HepG2 (cell line): Measurements from ENCODE around the gene MEA1. TPM values are rescaled to one million over a fixed set of nuclear protein-coding genes. Genes with fewer than 3 reads are reported as not detected.

ENCODE experiments used
- ATAC-seq: fragments of 200-7000 bp; cut with Tn5 transposase; 3 replicates; pipeline ENCODE4 v1.9.1; 2020; ENCODE audit warnings: mild to moderate bottlenecking, moderate library complexity
- BruUV-seq: library from RNA; stranded (reverse); fragments of 400-500 nt; replicated peaks from 2 replicates; lab custom pipeline; 2021; lab: Mats Ljungman, UMichigan
- CTCF ChIA-PET: fragments of 300-600 bp; formaldehyde crosslinking; extraction: SDS; loops from one replicate; lab custom pipeline; 2021; ENCODE audit warnings: low total read pairs, inconsistent platforms, low intra/inter-chr PET ratio; lab: Yijun Ruan, JAX
- POLR2A ChIA-PET: fragments of 350-600 bp; sonication (Branson Sonifier 250); formaldehyde crosslinking; loops from one replicate; lab custom pipeline; 2020; ENCODE audit warnings: antibody characterized with exemption, inconsistent platforms; lab: Yijun Ruan, JAX
- DNase-seq: peaks from one replicate; pipeline ENCODE4 v3.0.0-alpha.2; 2015; ENCODE audit warnings: low spot score
- FAIRE-seq: peaks from 3 replicates; lab custom pipeline; 2011; peaks lifted over from hg19 to GRCh38; lab: Jason Lieb, UNC
- H2AFZ ChIP-seq: one replicate; pipeline ENCODE4 v1.6.1; 2011; ENCODE audit warnings: low read length, inconsistent platforms
- H3K27ac ChIP-seq: fragments of 300-600 bp; 3 replicates; pipeline ENCODE4 v1.8.0; 2011; ENCODE audit warnings: mixed run types, mild to moderate bottlenecking, mixed read lengths, low read length, inconsistent platforms; ENCODE audit not compliant: insufficient read depth; ENCODE audit errors: extremely low read length
- H3K27me3 ChIP-seq, 2 experiments: fragments of 200-600 bp in 1 of 2; 2 replicates in 1 of 2; 3 replicates in 1 of 2; pipeline versions ENCODE4 v1.6.0 to v1.8.0; 2011; ENCODE audit warnings: low read length in 2 of 2, mild to moderate bottlenecking in 2 of 2, moderate library complexity in 2 of 2, inconsistent platforms in 1 of 2; ENCODE audit not compliant: insufficient read depth in 2 of 2, control insufficient read depth in 1 of 2
- H3K36me3 ChIP-seq, 2 experiments: fragments of 200-600 bp in 1 of 2; replicated peaks in 1 of 2; 2 replicates in 1 of 2; 3 replicates in 1 of 2; pipeline versions ENCODE4 v1.5.1 to v1.8.0; 2011; ENCODE audit warnings: low read length in 2 of 2, inconsistent platforms in 1 of 2; ENCODE audit not compliant: insufficient read depth in 2 of 2, control insufficient read depth in 1 of 2
- H3K4me1 ChIP-seq: 2 replicates; pipeline ENCODE4 v1.5.1; 2012; ENCODE audit warnings: low read length, inconsistent platforms; ENCODE audit not compliant: insufficient read depth
- H3K4me2 ChIP-seq: 2 replicates; pipeline ENCODE4 v1.6.0; 2011; ENCODE audit warnings: low read depth, low read length, inconsistent platforms
- H3K4me3 ChIP-seq, 3 experiments: fragments of 200-600 bp in 1 of 3; sonication (generic), shearing (Covaris generic) in 1 of 3; replicated peaks in 1 of 3; 2 replicates each; pipeline ENCODE4 v1.5.1; 2011 to 2016; ENCODE audit warnings: low read length in 3 of 3, inconsistent platforms in 2 of 3, low read depth in 2 of 3, mild to moderate bottlenecking in 2 of 3, control low read depth in 1 of 3, mixed read lengths in 1 of 3; ENCODE audit not compliant: insufficient read depth in 1 of 3
- H3K79me2 ChIP-seq: one replicate; pipeline ENCODE4 v1.6.1; 2011; ENCODE audit warnings: low read length, inconsistent platforms; ENCODE audit not compliant: insufficient read depth
- H3K9ac ChIP-seq: 2 replicates; pipeline ENCODE4 v1.6.0; 2011; ENCODE audit warnings: mild to moderate bottlenecking, low read depth, low read length, inconsistent platforms; ENCODE audit not compliant: insufficient read depth
- H3K9me3 ChIP-seq: 2 replicates; pipeline ENCODE4 v1.5.1; 2012; ENCODE audit warnings: mild to moderate bottlenecking, low read length
- H4K20me1 ChIP-seq: 2 replicates; pipeline ENCODE4 v1.6.0; 2011; ENCODE audit warnings: inconsistent platforms, mild to moderate bottlenecking, low read length, moderate library complexity; ENCODE audit not compliant: insufficient read depth
- FIP1L1 ChIP-seq: fragments of 200-400 bp; formaldehyde crosslinking; IDR thresholded peaks from 2 replicates; pipeline ENCODE4 v1.6.1; 2018; ENCODE audit warnings: low read depth, mild to moderate bottlenecking, low read length, moderate library complexity, borderline replicate concordance; ENCODE audit not compliant: insufficient read depth
- MLLT10 ChIP-seq: sonication (generic); formaldehyde crosslinking; IDR thresholded peaks from 2 replicates; pipeline ENCODE4 v1.4.0; 2020; ENCODE audit warnings: missing genetic modification reagents
- MXI1 ChIP-seq: IDR thresholded peaks from 3 replicates; pipeline ENCODE4 v1.6.1; 2012; ENCODE audit warnings: low read depth, low read length, inconsistent platforms, borderline replicate concordance
- PHF20 ChIP-seq: sonication (generic); formaldehyde crosslinking; IDR thresholded peaks from 2 replicates; pipeline ENCODE4 v1.5.0; 2020; ENCODE audit warnings: mild to moderate bottlenecking, missing genetic modification reagents
- POLR2AphosphoS2 ChIP-seq: IDR thresholded peaks from 2 replicates; pipeline ENCODE4 v1.6.1; 2011; ENCODE audit warnings: low read depth, low read length, improper control_type of control experiment
- SRSF1 ChIP-seq: fragments of 200-400 bp; formaldehyde crosslinking; optimal IDR thresholded peaks from 2 replicates; pipeline ENCODE3; 2017; ENCODE audit warnings: mild to moderate bottlenecking, low read depth, low read length, moderate library complexity
- SRSF4 ChIP-seq: fragments of 200-400 bp; formaldehyde crosslinking; IDR thresholded peaks from one replicate; pipeline ENCODE4 v1.6.1; 2018; ENCODE audit warnings: mild to moderate bottlenecking, low read depth, low read length, moderate library complexity; ENCODE audit not compliant: poor library complexity, severe bottlenecking
- U2AF1 ChIP-seq: fragments of 200-400 bp; formaldehyde crosslinking; optimal IDR thresholded peaks from 2 replicates; pipeline ENCODE3; 2017; ENCODE audit warnings: mild to moderate bottlenecking, low read depth, low read length
- ZBTB25 ChIP-seq: IDR thresholded peaks from 2 replicates; pipeline ENCODE4 v1.6.1; 2018; ENCODE audit warnings: missing genetic modification reagents
- ZC3H13 ChIP-seq: sonication (generic); formaldehyde crosslinking; IDR thresholded peaks from 2 replicates; pipeline ENCODE4 v1.8.1; 2023; ENCODE audit warnings: mild to moderate bottlenecking, missing genetic modification reagents, moderate library complexity
- ZNF17 ChIP-seq: sonication (generic); formaldehyde crosslinking; IDR thresholded peaks from 2 replicates; pipeline ENCODE4 v1.5.0; 2020; ENCODE audit warnings: mild to moderate bottlenecking, missing genetic modification reagents
- ZNF678 ChIP-seq: sonication (generic); formaldehyde crosslinking; IDR thresholded peaks from 2 replicates; pipeline ENCODE4 v1.4.0; 2020; ENCODE audit warnings: mild to moderate bottlenecking, missing genetic modification reagents
- ZNF747 ChIP-seq: sonication (generic); formaldehyde crosslinking; IDR thresholded peaks from 2 replicates; pipeline ENCODE4 v1.8.1; 2023; ENCODE audit warnings: missing genetic modification reagents, mild to moderate bottlenecking, borderline replicate concordance
- WGBS: methylation state at CpG from one replicate; pipeline ENCODE4 v1.1.6; 2017; ENCODE audit warnings: low lambda C conversion rate; 5-methylcytosine and 5-hydroxymethylcytosine counted together
- in situ Hi-C: cut with HindIII; loops from 2 replicates; pipeline ENCODE4 v1.10.0; 2017; ENCODE audit warnings: low pct_unique_long_range_greater_than_20kb; ENCODE audit not compliant: extremely low pct_ligation_motif_present
- intact Hi-C: fragments of 100-400 bp; cut with micrococcal nuclease; formaldehyde crosslinking; loops from one replicate; pipeline ENCODE4 v1.10.0; 2022; ENCODE audit not compliant: unreplicated experiment
- polyA plus RNA-seq, 8 experiments: library from polyadenylated mRNA; depleted of rRNA in 3 of 8; stranded (reverse) in 7 of 8; unstranded in 1 of 8; fragments of >200 nt; fragmentation: Illumina TruSeq in 4 of 8; extraction: Trizol in 4 of 8; gene quantifications; 2 replicates each; pipeline versions ENCODE4 v1.2.1 to v1.2.3, GENCODE V29; 2011 to 2016; ENCODE audit warnings: low read depth in 4 of 8, missing spikeins in 1 of 8, mixed read lengths in 1 of 8; ENCODE audit not compliant: insufficient read depth in 1 of 8
- total RNA-seq, 5 experiments: library from RNA; depleted of rRNA; stranded (reverse); fragments of >200 nt; fragmentation: Illumina TruSeq; extraction: Trizol; gene quantifications; 2 replicates each; pipeline ENCODE4 v1.2.3, GENCODE V29; 2016; ENCODE audit warnings: low read depth in 1 of 5
- TF ChIP-seq, protein P1 (sequence below): sonication (generic); formaldehyde crosslinking; IDR thresholded peaks from 2 replicates; pipeline ENCODE4 v1.5.0; 2020; ENCODE audit warnings: missing genetic modification reagents
- TF ChIP-seq, protein P2 (sequence below): IDR thresholded peaks from 2 replicates; pipeline ENCODE4 v1.6.1; 2016; ENCODE audit warnings: missing compliant biosample characterization, missing genetic modification reagents, borderline replicate concordance
- TF ChIP-seq, protein P3 (sequence below): sonication (generic); formaldehyde crosslinking; IDR thresholded peaks from 2 replicates; pipeline ENCODE4 v1.4.0; 2020; ENCODE audit warnings: mild to moderate bottlenecking, missing genetic modification reagents, borderline replicate concordance

Gene MEA1
- total and polyA plus RNA-seq, 2 of the 13 experiments (the other 11 are each of a cell fraction or from before 2014, with no cell fraction given) = 75.6 to 86.2 TPM

DNA sequence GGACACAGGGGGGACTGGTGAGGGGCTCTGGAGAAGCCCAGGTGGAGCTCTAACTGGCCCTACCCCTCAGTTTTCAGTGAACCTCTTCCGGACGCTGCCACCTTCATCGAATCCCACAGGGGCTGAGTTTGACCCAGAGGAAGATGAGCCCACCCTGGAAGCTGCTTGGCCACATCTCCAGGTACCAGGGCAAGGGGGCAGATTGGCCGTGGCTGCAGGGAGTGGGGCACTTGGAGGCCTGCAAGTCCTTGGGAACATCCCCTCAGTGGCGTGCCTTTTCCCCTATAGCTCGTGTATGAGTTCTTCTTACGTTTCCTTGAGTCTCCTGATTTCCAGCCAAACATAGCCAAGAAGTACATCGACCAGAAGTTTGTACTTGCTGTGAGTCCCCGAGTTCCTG is 6.6 kb downstream of the MEA1 start:
- Histone ChIP-seq H3K27me3 (no peaks in the 10 kb centered on the region), H3K9me3 (no peaks in the 10 kb centered on the region), H3K9ac (no peak overlapping the region), H3K27ac (no peak overlapping the region), H3K79me2 (no peaks in the 10 kb centered on the region), H4K20me1 (no peaks in the 10 kb centered on the region), H3K36me3 (peaks cover 29 to 73% of the 10 kb centered on the region in 2 experiments), H3K4me1 (peaks cover 4% of the 10 kb centered on the region; the same call in 1 of the 2 replicates), H3K4me2 (no peak overlapping the region), H3K4me3 (no peak overlapping the region), H2AFZ (no peak overlapping the region)
- in situ Hi-C loops (no loop called here), intact Hi-C loops (no loop called here)
- TF ChIP-seq, protein P1, sequence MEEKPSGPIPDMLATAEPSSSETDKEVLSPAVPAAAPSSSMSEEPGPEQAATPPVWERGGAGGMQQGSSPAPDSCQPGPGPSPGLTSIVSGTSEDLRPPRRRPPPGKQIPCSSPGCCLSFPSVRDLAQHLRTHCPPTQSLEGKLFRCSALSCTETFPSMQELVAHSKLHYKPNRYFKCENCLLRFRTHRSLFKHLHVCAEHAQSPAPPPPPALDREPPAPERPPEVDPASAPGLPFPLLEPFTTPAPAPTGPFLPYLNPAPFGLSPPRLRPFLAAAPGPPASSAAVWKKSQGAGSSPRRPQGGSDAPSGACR (CRISPR knock-in tag) = no peak
- no peak for TF ChIP-seq FIP1L1
- no peak for TF ChIP-seq ZNF678
- TF ChIP-seq, protein P2, sequence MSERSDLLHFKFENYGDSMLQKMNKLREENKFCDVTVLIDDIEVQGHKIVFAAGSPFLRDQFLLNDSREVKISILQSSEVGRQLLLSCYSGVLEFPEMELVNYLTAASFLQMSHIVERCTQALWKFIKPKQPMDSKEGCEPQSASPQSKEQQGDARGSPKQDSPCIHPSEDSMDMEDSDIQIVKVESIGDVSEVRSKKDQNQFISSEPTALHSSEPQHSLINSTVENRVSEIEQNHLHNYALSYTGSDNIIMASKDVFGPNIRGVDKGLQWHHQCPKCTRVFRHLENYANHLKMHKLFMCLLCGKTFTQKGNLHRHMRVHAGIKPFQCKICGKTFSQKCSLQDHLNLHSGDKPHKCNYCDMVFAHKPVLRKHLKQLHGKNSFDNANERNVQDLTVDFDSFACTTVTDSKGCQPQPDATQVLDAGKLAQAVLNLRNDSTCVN = no peak
- TF ChIP-seq PHF20 = no peak
- TF ChIP-seq, protein P3, sequence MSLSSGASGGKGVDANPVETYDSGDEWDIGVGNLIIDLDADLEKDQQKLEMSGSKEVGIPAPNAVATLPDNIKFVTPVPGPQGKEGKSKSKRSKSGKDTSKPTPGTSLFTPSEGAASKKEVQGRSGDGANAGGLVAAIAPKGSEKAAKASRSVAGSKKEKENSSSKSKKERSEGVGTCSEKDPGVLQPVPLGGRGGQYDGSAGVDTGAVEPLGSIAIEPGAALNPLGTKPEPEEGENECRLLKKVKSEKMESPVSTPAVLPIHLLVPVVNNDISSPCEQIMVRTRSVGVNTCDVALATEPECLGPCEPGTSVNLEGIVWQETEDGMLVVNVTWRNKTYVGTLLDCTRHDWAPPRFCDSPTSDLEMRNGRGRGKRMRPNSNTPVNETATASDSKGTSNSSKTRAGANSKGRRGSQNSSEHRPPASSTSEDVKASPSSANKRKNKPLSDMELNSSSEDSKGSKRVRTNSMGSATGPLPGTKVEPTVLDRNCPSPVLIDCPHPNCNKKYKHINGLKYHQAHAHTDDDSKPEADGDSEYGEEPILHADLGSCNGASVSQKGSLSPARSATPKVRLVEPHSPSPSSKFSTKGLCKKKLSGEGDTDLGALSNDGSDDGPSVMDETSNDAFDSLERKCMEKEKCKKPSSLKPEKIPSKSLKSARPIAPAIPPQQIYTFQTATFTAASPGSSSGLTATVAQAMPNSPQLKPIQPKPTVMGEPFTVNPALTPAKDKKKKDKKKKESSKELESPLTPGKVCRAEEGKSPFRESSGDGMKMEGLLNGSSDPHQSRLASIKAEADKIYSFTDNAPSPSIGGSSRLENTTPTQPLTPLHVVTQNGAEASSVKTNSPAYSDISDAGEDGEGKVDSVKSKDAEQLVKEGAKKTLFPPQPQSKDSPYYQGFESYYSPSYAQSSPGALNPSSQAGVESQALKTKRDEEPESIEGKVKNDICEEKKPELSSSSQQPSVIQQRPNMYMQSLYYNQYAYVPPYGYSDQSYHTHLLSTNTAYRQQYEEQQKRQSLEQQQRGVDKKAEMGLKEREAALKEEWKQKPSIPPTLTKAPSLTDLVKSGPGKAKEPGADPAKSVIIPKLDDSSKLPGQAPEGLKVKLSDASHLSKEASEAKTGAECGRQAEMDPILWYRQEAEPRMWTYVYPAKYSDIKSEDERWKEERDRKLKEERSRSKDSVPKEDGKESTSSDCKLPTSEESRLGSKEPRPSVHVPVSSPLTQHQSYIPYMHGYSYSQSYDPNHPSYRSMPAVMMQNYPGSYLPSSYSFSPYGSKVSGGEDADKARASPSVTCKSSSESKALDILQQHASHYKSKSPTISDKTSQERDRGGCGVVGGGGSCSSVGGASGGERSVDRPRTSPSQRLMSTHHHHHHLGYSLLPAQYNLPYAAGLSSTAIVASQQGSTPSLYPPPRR (CRISPR knock-in tag) = no peak
- no peak for TF ChIP-seq POLR2AphosphoS2
- TF ChIP-seq ZC3H13 = no peak
- TF ChIP-seq MLLT10 (CRISPR knock-in tag) = no peak
- no peak for TF ChIP-seq ZBTB25 (CRISPR knock-in tag)
- no peak for TF ChIP-seq MXI1
- TF ChIP-seq U2AF1 = no peak
- TF ChIP-seq SRSF1 = no peak
- no peak for TF ChIP-seq SRSF4
- TF ChIP-seq ZNF17 (CRISPR knock-in tag) = no peak
- no peak for TF ChIP-seq ZNF747 (CRISPR knock-in tag)
- no TSS peak for BruUV-seq
- FAIRE-seq = no peak
- no peak for ATAC-seq
- WGBS = 96% methylated on average over 9 of the region's 9 CpGs
- ChIA-PET CTCF (interaction anchor here (1.4 kb wide), 1 partner anchor 123 kb away, joined by 3 read pairs; no protein-coding TSS in a partner anchor), POLR2A (interaction anchor here (0.6 kb wide), 1 partner anchor 14 kb away, joined by 3 read pairs; the partner anchor contains the start of gene RRP36)
- DNase-seq = no peak
